SK-N-SH (cell line): ENCODE results near the gene KPNA2. TPM values are rescaled to one million over a fixed set of nuclear protein-coding genes. Genes with fewer than 3 reads are reported as not detected.

ENCODE experiments used
- CTCF ChIA-PET: fragments of 300-600, 350-600 bp; formaldehyde crosslinking; extraction: SDS; loops from one replicate; lab custom pipeline; 2021; lab: Yijun Ruan, JAX
- POLR2A ChIA-PET: fragments of 350-600 bp; sonication (Branson Sonifier 250); formaldehyde crosslinking; extraction: SDS; loops from one replicate; lab custom pipeline; 2020; ENCODE audit warnings: antibody characterized with exemption, inconsistent platforms; lab: Yijun Ruan, JAX
- DNase-seq: peaks from one replicate; pipeline ENCODE4 v3.0.0; 2012
- H2AFZ ChIP-seq: fragments of 200-600 bp; sonication (generic); 2 replicates; pipeline ENCODE4 v1.8.1; 2016; ENCODE audit warnings: antibody characterized with exemption, mild to moderate bottlenecking, low read depth
- H3F3A ChIP-seq: fragments of 200-600 bp; sonication (generic); replicated peaks from 2 replicates; pipeline ENCODE3; 2016; ENCODE audit warnings: antibody characterized with exemption, mild to moderate bottlenecking; ENCODE audit not compliant: insufficient read depth
- H3K27ac ChIP-seq, 2 experiments: fragments of 200-500 bp in 1 of 2; fragments of 200-600 bp in 1 of 2; sonication (Bioruptor generic) in 1 of 2; sonication (generic), shearing (Covaris generic) in 1 of 2; 2 replicates each; pipeline versions ENCODE4 v1.5.1 to v1.6.1; 2014 to 2016; ENCODE audit warnings: low read depth in 2 of 2, inconsistent platforms in 1 of 2, low read length in 1 of 2, mild to moderate bottlenecking in 1 of 2, mixed read lengths in 1 of 2
- H3K27me3 ChIP-seq: fragments of 200-600 bp; sonication (generic), shearing (Covaris generic); 2 replicates; pipeline ENCODE4 v1.6.1; 2016; ENCODE audit warnings: mixed run types; ENCODE audit not compliant: insufficient read depth
- H3K36me3 ChIP-seq, 2 experiments: fragments of 200-500 bp in 1 of 2; fragments of 200-600 bp in 1 of 2; sonication (Bioruptor generic) in 1 of 2; sonication (generic) in 1 of 2; replicated peaks in 1 of 2; 2 replicates each; pipeline versions ENCODE3 to v1.5.1; 2014 to 2016; ENCODE audit warnings: low read length in 1 of 2, mild to moderate bottlenecking in 1 of 2; ENCODE audit not compliant: insufficient read depth in 2 of 2, control insufficient read depth in 1 of 2
- H3K4me1 ChIP-seq, 2 experiments: fragments of 200-500 bp in 1 of 2; fragments of 200-600 bp in 1 of 2; sonication (Bioruptor generic) in 1 of 2; sonication (generic), shearing (Covaris generic) in 1 of 2; 2 replicates each; pipeline versions ENCODE4 v1.5.1 to v1.6.1; 2014 to 2016; ENCODE audit warnings: low read depth in 1 of 2, low read length in 1 of 2, mixed run types in 1 of 2; ENCODE audit not compliant: insufficient read depth in 2 of 2, control insufficient read depth in 1 of 2
- H3K4me2 ChIP-seq: fragments of 200-600 bp; sonication (generic), shearing (Covaris generic); 2 replicates; pipeline ENCODE4 v1.6.1; 2017; ENCODE audit warnings: mixed run types
- H3K4me3 ChIP-seq, 2 experiments: fragments of 200-500 bp in 1 of 2; fragments of 200-600 bp in 1 of 2; sonication (Bioruptor generic) in 1 of 2; sonication (generic), shearing (Covaris generic) in 1 of 2; 2 replicates each; pipeline versions ENCODE4 v1.5.1 to v1.8.1; 2014 to 2016; ENCODE audit warnings: low read depth in 2 of 2, inconsistent platforms in 1 of 2, low read length in 1 of 2, mild to moderate bottlenecking in 1 of 2, mixed read lengths in 1 of 2, moderate library complexity in 1 of 2
- H3K79me2 ChIP-seq: fragments of 200-600 bp; sonication (generic); 2 replicates; pipeline ENCODE4 v1.8.1; 2017; ENCODE audit warnings: mild to moderate bottlenecking; ENCODE audit not compliant: insufficient read depth
- H3K9ac ChIP-seq: fragments of 200-600 bp; sonication (generic); 2 replicates; pipeline ENCODE4 v1.6.1; 2017; ENCODE audit warnings: mixed run types
- H3K9me2 ChIP-seq: fragments of 200-600 bp; sonication (generic); 2 replicates; pipeline ENCODE4 v1.6.1; 2017; ENCODE audit warnings: mixed run types
- H3K9me3 ChIP-seq: fragments of 200-600 bp; sonication (generic); 2 replicates; pipeline ENCODE4 v1.6.1; 2017; ENCODE audit warnings: mixed run types, mild to moderate bottlenecking, moderate library complexity
- H4K20me1 ChIP-seq: fragments of 200-600 bp; sonication (generic); 2 replicates; pipeline ENCODE4 v1.6.1; 2017; ENCODE audit warnings: mild to moderate bottlenecking, mixed run types; ENCODE audit not compliant: insufficient read depth
- CTCF ChIP-seq: fragments of 200-600 bp; sonication (generic); IDR thresholded peaks from 2 replicates; pipeline ENCODE4 v1.6.1; 2017; ENCODE audit warnings: antibody characterized with exemption, mild to moderate bottlenecking, moderate library complexity
- ELF1 ChIP-seq: IDR thresholded peaks from 2 replicates; pipeline ENCODE4 v1.4.0; 2012
- EP300 ChIP-seq, 2 experiments: IDR thresholded peaks; 2 replicates each; pipeline versions ENCODE4 v1.4.0 to v1.6.1; 2012; ENCODE audit warnings: borderline replicate concordance in 1 of 2, low read depth in 1 of 2, low read length in 1 of 2
- EZH2phosphoT487 ChIP-seq: fragments of 200-600 bp; sonication (generic); IDR thresholded peaks from 2 replicates; pipeline ENCODE4 v1.6.1; 2017; ENCODE audit warnings: low read depth, mixed run types, mild to moderate bottlenecking, antibody characterized with exemption, moderate library complexity, borderline replicate concordance
- FOXM1 ChIP-seq: IDR thresholded peaks from 2 replicates; pipeline ENCODE4 v1.4.0; 2012; ENCODE audit warnings: low read depth, mild to moderate bottlenecking
- GABPA ChIP-seq: IDR thresholded peaks from 2 replicates; pipeline ENCODE4 v1.4.0; 2012; ENCODE audit warnings: low read depth, mild to moderate bottlenecking
- IRF3 ChIP-seq: fragments of 150-350 bp; IDR thresholded peaks from 2 replicates; pipeline ENCODE4 v1.6.1; 2016; ENCODE audit warnings: mild to moderate bottlenecking, low read depth, low read length
- JUND ChIP-seq: IDR thresholded peaks from 2 replicates; pipeline ENCODE4 v1.4.0; 2012
- MAX ChIP-seq: IDR thresholded peaks from 2 replicates; pipeline ENCODE4 v1.4.0; 2012; ENCODE audit warnings: low read depth
- POLR2AphosphoS5 ChIP-seq: IDR thresholded peaks from 2 replicates; pipeline ENCODE4 v1.6.1; 2012; ENCODE audit warnings: low read depth, low read length
- RAD21 ChIP-seq: IDR thresholded peaks from 2 replicates; pipeline ENCODE4 v1.6.1; 2012; ENCODE audit warnings: mild to moderate bottlenecking, low read length
- RCOR1 ChIP-seq: fragments of 150-350 bp; IDR thresholded peaks from 2 replicates; pipeline ENCODE4 v1.6.1; 2017; ENCODE audit warnings: antibody characterized with exemption, low read length
- REST ChIP-seq: IDR thresholded peaks from 2 replicates; pipeline ENCODE4 v1.6.1; 2012; ENCODE audit warnings: mild to moderate bottlenecking, low read depth, low read length, moderate library complexity
- RFX5 ChIP-seq: IDR thresholded peaks from 2 replicates; pipeline ENCODE4 v1.6.1; 2012; ENCODE audit warnings: mild to moderate bottlenecking, improper control_type of control experiment, low read length
- RXRA ChIP-seq: IDR thresholded peaks from 2 replicates; pipeline ENCODE4 v1.4.0; 2012; ENCODE audit warnings: low read depth, mild to moderate bottlenecking, borderline replicate concordance
- SMC3 ChIP-seq: IDR thresholded peaks from 2 replicates; pipeline ENCODE4 v1.6.1; 2012; ENCODE audit warnings: low read depth, low read length, improper control_type of control experiment
- TAF1 ChIP-seq: IDR thresholded peaks from 2 replicates; pipeline ENCODE4 v1.6.1; 2012; ENCODE audit warnings: low read depth, mild to moderate bottlenecking, low read length, moderate library complexity, borderline replicate concordance
- TEAD4 ChIP-seq: IDR thresholded peaks from 2 replicates; pipeline ENCODE4 v1.4.0; 2012; ENCODE audit warnings: mild to moderate bottlenecking, borderline replicate concordance; ENCODE audit not compliant: insufficient read depth
- USF2 ChIP-seq: fragments of 150-350 bp; IDR thresholded peaks from 2 replicates; pipeline ENCODE4 v1.6.1; 2017; ENCODE audit warnings: antibody characterized with exemption, low read length, low read depth, borderline replicate concordance
- YY1 ChIP-seq: IDR thresholded peaks from 2 replicates; pipeline ENCODE4 v1.4.0; 2012; ENCODE audit warnings: low read depth, mild to moderate bottlenecking
- WGBS: methylation state at CpG from one replicate; pipeline ENCODE4 v1.1.6; 2017; ENCODE audit warnings: low lambda C conversion rate; 5-methylcytosine and 5-hydroxymethylcytosine counted together
- polyA plus RNA-seq, 3 experiments: library from polyadenylated mRNA; depleted of rRNA; stranded (reverse); fragments of >200 nt; gene quantifications; 2 replicates each; pipeline ENCODE4 v1.2.3, GENCODE V29; 2012

Gene KPNA2
- polyA plus RNA-seq, 1 of the 3 experiments (the other 2 are of a cell fraction): 122 TPM

GRCh38 chr17:68004201-68004600, 31.3 kb upstream of the KPNA2 start:
- no peaks in the 10 kb centered on the region for H3K4me1 ChIP-seq
- H3K9me3 ChIP-seq: no peaks in the 10 kb centered on the region
- TF ChIP-seq EZH2phosphoT487 (no peak), CTCF (no peak), ELF1 (no peak), RAD21 (no peak), RXRA (no peak), RFX5 (no peak), TAF1 (no peak), FOXM1 (no peak), IRF3 (no peak), SMC3 (no peak), GABPA (no peak), USF2 (no peak)
- H3K36me3 ChIP-seq: no peaks in the 10 kb centered on the region
- ChIA-PET POLR2A (no interaction called here), CTCF (no interaction called here)
- H2AFZ ChIP-seq: no peak overlapping the region
- H3K79me2 ChIP-seq: no peaks in the 10 kb centered on the region
- no peaks in the 10 kb centered on the region for H3F3A ChIP-seq
- H4K20me1 ChIP-seq: no peaks in the 10 kb centered on the region
- no peak overlapping the region for H3K4me2 ChIP-seq
- WGBS: 88% methylated on average over 3 of the region's 3 CpGs
- no peak overlapping the region for H3K9ac ChIP-seq
- H3K9me2 ChIP-seq: no peaks in the 10 kb centered on the region
- no peak for DNase-seq
- no peak overlapping the region for H3K27ac ChIP-seq
- H3K4me3 ChIP-seq: no peak overlapping the region
- H3K27me3 ChIP-seq: no peaks in the 10 kb centered on the region

- Histone ChIP-seq H3F3A (no peaks in the 10 kb centered on the region), H3K9me2 (no peaks in the 10 kb centered on the region), H3K79me2 (no peaks in the 10 kb centered on the region), H3K27me3 (no peaks in the 10 kb centered on the region), H3K4me2 (no peak overlapping the region), H4K20me1 (no peaks in the 10 kb centered on the region), H3K4me1 (no peaks in the 10 kb centered on the region), H3K9me3 (no peaks in the 10 kb centered on the region), H3K36me3 (no peaks in the 10 kb centered on the region), H3K9ac (no peak overlapping the region), H3K27ac (no peak overlapping the region), H2AFZ (no peak overlapping the region), H3K4me3 (no peak overlapping the region)
- ChIA-PET POLR2A (no interaction called here), CTCF (interaction anchor here (1.1 to 1.3 kb wide), 2 partner anchors 13 to 115 kb away, joined by 3 to 4 read pairs; no protein-coding TSS in a partner anchor)
- 89% methylated on average over 6 of the region's 6 CpGs for WGBS
- no peak for DNase-seq
- no peak for TF ChIP-seq YY1
- TF ChIP-seq POLR2AphosphoS5: no peak
- no peak for TF ChIP-seq TEAD4
- no peak for TF ChIP-seq MAX
- TF ChIP-seq EP300 (IDR thresholded peaks at IDR 0.05; ENCODE audit: borderline replicate concordance in 1 of 2, low read depth in 1 of 2, low read length in 1 of 2): no peak
- no peak for TF ChIP-seq RAD21
- no peak for TF ChIP-seq RXRA
- TF ChIP-seq REST: no peak
- TF ChIP-seq JUND: no peak
- no peak for TF ChIP-seq TAF1
- TF ChIP-seq RCOR1: no peak
- no peak for TF ChIP-seq USF2
Observed at GRCh38 chr17:68006797-68007196, 28.7 kb upstream of the KPNA2 start.
